HG03103 (cell line): ENCODE measurements around the gene PDCL2.
A peak's percentile ranks its signal among the peaks of the same experiment; 100 is the strongest.
"Not testable (repeated sequence)": the region's sequence is repeated elsewhere in the genome, so short reads cannot be mapped to it uniquely, and the experiment has no call there.

Source experiments
- ATAC-seq: cut with Tn5 transposase; IDR thresholded peaks from one replicate; pipeline ENCODE4 v1.9.1; 2021; ENCODE audit warnings: low read depth; ENCODE audit not compliant: unreplicated experiment

The PDCL2 gene

GRCh38 chr4:55598641-55599040, 6.6 kb upstream of the PDCL2 start:
- ATAC-seq = no peak

GRCh38 chr4:55588160-55588559, 3.9 kb downstream of the PDCL2 start:
- ATAC-seq = no peak

GRCh38 chr4:55582773-55583172, 9.3 kb downstream of the PDCL2 start:
- ATAC-seq = not testable (repeated sequence)

- no peak for ATAC-seq
Observed at GRCh38 chr4:55578341-55579010, 13.6 kb downstream of the PDCL2 start.

GRCh38 chr4:55575513-55575912, 16.5 kb downstream of the PDCL2 start:
- no peak for ATAC-seq

- ATAC-seq = no peak
Observed at GRCh38 chr4:55574252-55574651, 17.8 kb downstream of the PDCL2 start.

GRCh38 chr4:55571806-55572205, 20.2 kb downstream of the PDCL2 start:
- no peak for ATAC-seq

- ATAC-seq = peak; percentile 77
Observed at GRCh38 chr4:55568905-55569504, 23.0 kb downstream of the PDCL2 start.

GRCh38 chr4:55561889-55562288, 30.2 kb downstream of the PDCL2 start:
- peak; percentile 99 for ATAC-seq

GRCh38 chr4:55560096-55560495, 31.9 kb downstream of the PDCL2 start:
- no peak for ATAC-seq

GRCh38 chr4:55554453-55555030, 37.5 kb downstream of the PDCL2 start:
- ATAC-seq = no peak

GRCh38 chr4:55553441-55554201, 38.4 kb downstream of the PDCL2 start:
- ATAC-seq = no peak

- not testable (repeated sequence) for ATAC-seq
Observed at GRCh38 chr4:55551964-55552363, 40.1 kb downstream of the PDCL2 start.

- no peak for ATAC-seq
Observed at GRCh38 chr4:55549888-55550287, 42.2 kb downstream of the PDCL2 start.

- ATAC-seq = no peak
Observed at GRCh38 chr4:55547918-55548317, 44.1 kb downstream of the PDCL2 start.

- ATAC-seq = no peak
Observed at GRCh38 chr4:55547466-55547770, 44.6 kb downstream of the PDCL2 start.

GRCh38 chr4:55546756-55547465, 45.1 kb downstream of the PDCL2 start, which contains the start of gene CLOCK:
Gene CLOCK (minus strand): TSS chr4:55546909. CDS start chr4:55482785, 64,124 bp downstream.
- ATAC-seq = peak; percentile 73

- ATAC-seq = peak; percentile 38
Observed at GRCh38 chr4:55546506-55546755, 45.6 kb downstream of the PDCL2 start.

GRCh38 chr4:55545641-55546505, 46.2 kb downstream of the PDCL2 start:
- peak; percentile 28 for ATAC-seq

GRCh38 chr4:55545151-55545550, 46.9 kb downstream of the PDCL2 start:
- ATAC-seq = no peak
